PC-3 (cell line): Measurements from ENCODE around the gene ZBTB7B.

ENCODE experiments used
- CTCF ChIP-seq: fragments of 300-600 bp; sonication (generic); conservative IDR thresholded peaks from 2 replicates; pipeline ENCODE4 v1.5.1; 2017; ENCODE audit warnings: antibody characterized with exemption, low read depth, mild to moderate bottlenecking, low read length
- EZH2 ChIP-seq: fragments of 300-600 bp; sonication (generic); IDR thresholded peaks from one replicate; pipeline ENCODE4 v1.6.1; 2017; ENCODE audit warnings: antibody characterized with exemption, mild to moderate bottlenecking, low read length; ENCODE audit not compliant: unreplicated experiment

GRCh38 chr1:154955718-154956543, 46.7 kb upstream of the ZBTB7B start, which contains the start of gene PBXIP1:
- peak; percentile 59 for TF ChIP-seq CTCF
- TF ChIP-seq EZH2, result no peak
